Parathyroid adenoma (tissue), 2 donors: ENCODE results near the gene NETO2.

ENCODE experiments used
- H2AFZ ChIP-seq: fragments of 300-600 bp; sonication (generic); one replicate; pipeline ENCODE4 v1.7.0; 2017; ENCODE audit warnings: antibody characterized with exemption, mild to moderate bottlenecking
- H3K27ac ChIP-seq: fragments of 300-600 bp; sonication (generic); one replicate; pipeline ENCODE4 v1.7.0; 2017
- H3K27me3 ChIP-seq: fragments of 300-600 bp; sonication (generic); one replicate; pipeline ENCODE4 v1.7.0; 2017; ENCODE audit warnings: low read length; ENCODE audit not compliant: control insufficient read depth, insufficient read depth
- H3K36me3 ChIP-seq: fragments of 300-600 bp; sonication (generic); one replicate; pipeline ENCODE4 v1.7.0; 2017; ENCODE audit warnings: low read length; ENCODE audit not compliant: control insufficient read depth, insufficient read depth
- H3K4me1 ChIP-seq: fragments of 300-600 bp; sonication (generic); one replicate; pipeline ENCODE4 v1.7.0; 2017; ENCODE audit warnings: control low read depth
- H3K4me2 ChIP-seq: fragments of 300-600 bp; sonication (generic); one replicate; pipeline ENCODE4 v1.7.0; 2017; ENCODE audit warnings: low read length
- H3K4me3 ChIP-seq: fragments of 300-600 bp; sonication (generic); one replicate; pipeline ENCODE4 v1.7.0; 2017; ENCODE audit warnings: low read depth, low read length
- H3K79me2 ChIP-seq: fragments of 300-600 bp; sonication (generic); one replicate; pipeline ENCODE4 v1.7.0; 2017; ENCODE audit warnings: control low read depth
- H3K9ac ChIP-seq: fragments of 300-600 bp; sonication (generic); one replicate; pipeline ENCODE4 v1.7.0; 2017; ENCODE audit warnings: mild to moderate bottlenecking
- H3K9me3 ChIP-seq: fragments of 300-600 bp; sonication (generic); one replicate; pipeline ENCODE4 v1.7.0; 2017; ENCODE audit warnings: low read length; ENCODE audit not compliant: control insufficient read depth
- TF ChIP-seq, protein P1 (sequence below): fragments of 300-600 bp; sonication (generic); IDR thresholded peaks from one replicate; pipeline ENCODE4 v1.7.0; 2017; ENCODE audit warnings: antibody characterized with exemption, mild to moderate bottlenecking
- donor health status: primary hyperparathyroidism.

NETO2 gene

GRCh38 chr16:47028767-47029377 is 114.9 kb downstream of the NETO2 start:
- no peak overlapping the region for H3K27ac ChIP-seq
- H3K4me2 ChIP-seq, result no peak overlapping the region
- no peaks in the 10 kb centered on the region for H3K9me3 ChIP-seq
- TF ChIP-seq, protein P1, sequence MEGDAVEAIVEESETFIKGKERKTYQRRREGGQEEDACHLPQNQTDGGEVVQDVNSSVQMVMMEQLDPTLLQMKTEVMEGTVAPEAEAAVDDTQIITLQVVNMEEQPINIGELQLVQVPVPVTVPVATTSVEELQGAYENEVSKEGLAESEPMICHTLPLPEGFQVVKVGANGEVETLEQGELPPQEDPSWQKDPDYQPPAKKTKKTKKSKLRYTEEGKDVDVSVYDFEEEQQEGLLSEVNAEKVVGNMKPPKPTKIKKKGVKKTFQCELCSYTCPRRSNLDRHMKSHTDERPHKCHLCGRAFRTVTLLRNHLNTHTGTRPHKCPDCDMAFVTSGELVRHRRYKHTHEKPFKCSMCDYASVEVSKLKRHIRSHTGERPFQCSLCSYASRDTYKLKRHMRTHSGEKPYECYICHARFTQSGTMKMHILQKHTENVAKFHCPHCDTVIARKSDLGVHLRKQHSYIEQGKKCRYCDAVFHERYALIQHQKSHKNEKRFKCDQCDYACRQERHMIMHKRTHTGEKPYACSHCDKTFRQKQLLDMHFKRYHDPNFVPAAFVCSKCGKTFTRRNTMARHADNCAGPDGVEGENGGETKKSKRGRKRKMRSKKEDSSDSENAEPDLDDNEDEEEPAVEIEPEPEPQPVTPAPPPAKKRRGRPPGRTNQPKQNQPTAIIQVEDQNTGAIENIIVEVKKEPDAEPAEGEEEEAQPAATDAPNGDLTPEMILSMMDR, result no peak
- no peak overlapping the region for H3K9ac ChIP-seq
- H2AFZ ChIP-seq, result no peak overlapping the region
- H3K36me3 ChIP-seq, result no peaks in the 10 kb centered on the region
- H3K4me3 ChIP-seq, result no peak overlapping the region
- no peaks in the 10 kb centered on the region for H3K79me2 ChIP-seq
- no peaks in the 10 kb centered on the region for H3K27me3 ChIP-seq
- H3K4me1 ChIP-seq, result no peaks in the 10 kb centered on the region
